ENCODE data around the gene GLE1.
"Not testable (repeated sequence)": the region's sequence is repeated elsewhere in the genome, so short reads cannot be mapped to it uniquely, and the experiment has no call there.

DNA sequence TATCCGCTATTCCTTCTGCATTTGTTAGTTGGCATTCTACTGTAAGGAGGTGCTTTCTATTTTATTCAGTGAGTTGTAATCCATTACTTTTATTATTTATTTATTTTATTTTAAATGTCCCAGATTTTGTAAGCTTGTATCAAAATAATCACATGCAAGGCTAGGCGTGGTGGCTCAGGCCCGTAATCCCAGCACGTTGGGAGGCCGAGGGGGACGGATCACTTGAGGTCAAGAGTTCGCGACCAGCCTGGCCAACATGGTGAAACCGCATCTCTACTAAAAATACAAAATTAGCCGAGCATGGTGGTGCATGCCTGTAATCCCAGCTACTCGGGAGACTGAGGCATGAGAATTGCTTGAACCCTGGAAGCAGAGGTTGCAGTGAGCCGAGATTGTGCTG, 1.4 kb downstream of the GLE1 start:
- TF ChIP-seq, protein P1, sequence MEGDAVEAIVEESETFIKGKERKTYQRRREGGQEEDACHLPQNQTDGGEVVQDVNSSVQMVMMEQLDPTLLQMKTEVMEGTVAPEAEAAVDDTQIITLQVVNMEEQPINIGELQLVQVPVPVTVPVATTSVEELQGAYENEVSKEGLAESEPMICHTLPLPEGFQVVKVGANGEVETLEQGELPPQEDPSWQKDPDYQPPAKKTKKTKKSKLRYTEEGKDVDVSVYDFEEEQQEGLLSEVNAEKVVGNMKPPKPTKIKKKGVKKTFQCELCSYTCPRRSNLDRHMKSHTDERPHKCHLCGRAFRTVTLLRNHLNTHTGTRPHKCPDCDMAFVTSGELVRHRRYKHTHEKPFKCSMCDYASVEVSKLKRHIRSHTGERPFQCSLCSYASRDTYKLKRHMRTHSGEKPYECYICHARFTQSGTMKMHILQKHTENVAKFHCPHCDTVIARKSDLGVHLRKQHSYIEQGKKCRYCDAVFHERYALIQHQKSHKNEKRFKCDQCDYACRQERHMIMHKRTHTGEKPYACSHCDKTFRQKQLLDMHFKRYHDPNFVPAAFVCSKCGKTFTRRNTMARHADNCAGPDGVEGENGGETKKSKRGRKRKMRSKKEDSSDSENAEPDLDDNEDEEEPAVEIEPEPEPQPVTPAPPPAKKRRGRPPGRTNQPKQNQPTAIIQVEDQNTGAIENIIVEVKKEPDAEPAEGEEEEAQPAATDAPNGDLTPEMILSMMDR (IDR thresholded peaks at IDR 0.05; ENCODE audit: insufficient read depth, low read depth, low read length): not testable (repeated sequence)
- TF ChIP-seq EZH2 (IDR thresholded peaks at IDR 0.05; ENCODE audit: insufficient read depth, low read length): not testable (repeated sequence)

All from astrocyte (in vitro differentiated cells and primary cell).